GM12873 (cell line): ENCODE measurements around the gene KCNMB4.

Source experiments
- TF ChIP-seq, protein P1 (sequence below): IDR thresholded peaks from 2 replicates; pipeline ENCODE4 v1.5.1; 2012; ENCODE audit warnings: low read depth, mild to moderate bottlenecking, moderate library complexity, low read length, control low read depth; ENCODE audit not compliant: insufficient read depth; ENCODE audit errors: missing control alignments

Gene KCNMB4

DNA sequence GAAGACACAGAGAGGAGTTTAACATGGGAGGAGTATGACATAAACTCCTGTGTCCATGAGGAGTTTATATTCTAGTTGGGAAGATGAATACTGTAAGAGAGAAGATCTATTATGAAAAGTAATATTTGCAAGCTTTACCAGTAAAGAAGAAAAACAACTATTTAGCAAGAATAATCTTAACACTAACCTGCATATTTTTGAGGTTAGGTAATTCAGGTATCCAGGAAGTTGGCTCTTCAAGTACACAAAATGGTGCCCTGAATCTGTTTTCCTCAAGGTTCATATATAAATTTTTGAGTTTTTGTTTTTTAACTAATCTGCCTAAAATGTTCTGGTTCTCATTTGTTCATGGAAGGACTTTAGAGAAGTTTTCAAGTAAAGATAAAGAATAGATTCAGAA, 33.9 kb upstream of the KCNMB4 start:
- TF ChIP-seq, protein P1, sequence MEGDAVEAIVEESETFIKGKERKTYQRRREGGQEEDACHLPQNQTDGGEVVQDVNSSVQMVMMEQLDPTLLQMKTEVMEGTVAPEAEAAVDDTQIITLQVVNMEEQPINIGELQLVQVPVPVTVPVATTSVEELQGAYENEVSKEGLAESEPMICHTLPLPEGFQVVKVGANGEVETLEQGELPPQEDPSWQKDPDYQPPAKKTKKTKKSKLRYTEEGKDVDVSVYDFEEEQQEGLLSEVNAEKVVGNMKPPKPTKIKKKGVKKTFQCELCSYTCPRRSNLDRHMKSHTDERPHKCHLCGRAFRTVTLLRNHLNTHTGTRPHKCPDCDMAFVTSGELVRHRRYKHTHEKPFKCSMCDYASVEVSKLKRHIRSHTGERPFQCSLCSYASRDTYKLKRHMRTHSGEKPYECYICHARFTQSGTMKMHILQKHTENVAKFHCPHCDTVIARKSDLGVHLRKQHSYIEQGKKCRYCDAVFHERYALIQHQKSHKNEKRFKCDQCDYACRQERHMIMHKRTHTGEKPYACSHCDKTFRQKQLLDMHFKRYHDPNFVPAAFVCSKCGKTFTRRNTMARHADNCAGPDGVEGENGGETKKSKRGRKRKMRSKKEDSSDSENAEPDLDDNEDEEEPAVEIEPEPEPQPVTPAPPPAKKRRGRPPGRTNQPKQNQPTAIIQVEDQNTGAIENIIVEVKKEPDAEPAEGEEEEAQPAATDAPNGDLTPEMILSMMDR, result no peak

DNA sequence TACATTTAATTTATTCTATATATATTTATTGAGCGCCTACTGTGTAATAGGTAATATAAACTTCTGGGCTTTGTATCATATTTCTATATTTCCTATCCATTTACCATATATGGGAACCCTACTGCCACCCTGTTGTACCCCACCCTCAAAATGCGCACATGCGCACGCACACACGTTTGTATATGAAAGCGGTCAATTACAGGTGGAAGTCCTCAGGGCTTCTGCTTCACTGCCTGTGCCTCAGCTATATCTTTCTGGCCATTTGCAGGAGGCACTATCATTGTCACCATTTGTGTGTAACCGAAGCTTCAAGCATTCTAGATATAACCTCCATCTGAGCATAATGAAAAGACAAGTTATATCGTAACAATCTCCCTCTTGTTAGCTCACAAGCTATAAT, 31.3 kb upstream of the KCNMB4 start:
- TF ChIP-seq, protein P1, result no peak

DNA sequence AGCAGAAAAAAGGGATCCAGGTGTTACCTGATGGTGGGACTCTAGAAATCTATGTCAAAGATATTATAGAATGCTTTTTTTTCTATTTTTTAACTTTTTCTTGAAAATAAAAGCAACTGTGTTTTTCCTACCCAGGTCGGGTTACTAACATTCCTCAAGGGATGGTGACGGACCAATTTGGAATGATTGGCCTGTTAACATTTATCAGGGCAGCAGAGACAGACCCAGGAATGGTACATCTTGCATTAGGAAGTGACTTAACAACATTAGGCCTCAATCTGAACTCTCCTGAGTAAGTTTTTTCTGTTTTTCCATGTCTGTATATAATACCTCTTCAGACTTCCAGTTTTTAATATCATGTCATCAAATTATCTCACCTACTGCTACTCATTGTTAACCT, 27.6 kb upstream of the KCNMB4 start:
- TF ChIP-seq, protein P1, result no peak

DNA sequence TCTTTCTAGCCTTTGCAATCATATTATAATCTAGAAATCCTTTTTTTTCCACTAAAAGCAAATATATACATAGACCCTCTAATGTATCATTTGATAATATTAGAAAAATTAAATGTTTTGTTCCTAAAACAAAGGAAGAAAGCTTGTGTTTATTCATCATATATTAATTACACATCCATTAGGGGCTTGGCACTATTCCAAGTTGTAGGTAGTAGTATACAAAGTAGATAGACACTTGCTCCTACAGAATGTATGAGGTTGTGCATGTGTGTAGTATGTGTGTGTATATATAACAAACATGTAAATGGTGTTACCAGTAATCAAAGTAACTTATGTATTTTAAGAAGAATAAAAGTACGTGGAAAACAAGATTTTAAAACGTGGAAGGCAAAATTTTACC, 15.0 kb upstream of the KCNMB4 start:
- TF ChIP-seq, protein P1, result no peak

DNA sequence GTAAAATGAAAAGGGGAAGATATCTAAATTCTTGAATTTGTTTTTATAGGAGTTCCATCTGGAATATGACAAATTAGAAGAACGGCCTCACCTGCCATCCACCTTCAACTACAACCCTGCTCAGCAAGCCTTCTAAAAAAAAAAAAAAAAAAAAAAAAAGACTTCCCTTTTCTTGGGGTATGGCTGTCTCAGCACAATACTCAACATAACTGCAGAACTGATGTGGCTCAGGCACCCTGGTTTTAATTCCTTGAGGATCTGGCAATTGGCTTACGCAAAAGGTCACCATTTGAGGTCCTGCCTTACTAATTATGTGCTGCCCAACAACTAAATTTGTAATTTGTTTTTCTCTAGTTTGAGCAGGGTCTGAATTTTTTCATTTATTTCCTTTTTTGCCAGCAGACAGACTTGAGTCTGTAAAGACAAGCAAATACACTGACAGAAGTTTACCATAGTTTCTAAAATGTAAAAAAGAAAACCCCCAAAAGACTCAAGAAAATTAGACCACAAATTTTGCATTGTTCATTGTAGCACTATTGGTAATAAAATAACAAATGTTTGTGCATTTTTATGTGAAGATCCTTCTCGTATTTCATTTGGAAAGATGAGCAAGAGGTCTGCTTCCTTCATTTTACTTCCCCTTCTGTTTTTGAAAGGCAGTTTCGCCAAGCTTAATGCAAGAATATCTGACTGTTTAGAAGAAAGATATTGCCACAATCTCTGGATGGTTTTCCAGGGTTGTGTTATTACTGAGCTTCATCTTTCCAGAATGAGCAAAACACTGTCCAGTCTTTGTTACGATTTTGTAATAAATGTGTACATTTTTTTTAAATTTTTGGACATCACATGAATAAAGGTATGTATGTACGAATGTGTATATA, 12.1 kb upstream of the KCNMB4 start:
- TF ChIP-seq, protein P1, result no peak

DNA sequence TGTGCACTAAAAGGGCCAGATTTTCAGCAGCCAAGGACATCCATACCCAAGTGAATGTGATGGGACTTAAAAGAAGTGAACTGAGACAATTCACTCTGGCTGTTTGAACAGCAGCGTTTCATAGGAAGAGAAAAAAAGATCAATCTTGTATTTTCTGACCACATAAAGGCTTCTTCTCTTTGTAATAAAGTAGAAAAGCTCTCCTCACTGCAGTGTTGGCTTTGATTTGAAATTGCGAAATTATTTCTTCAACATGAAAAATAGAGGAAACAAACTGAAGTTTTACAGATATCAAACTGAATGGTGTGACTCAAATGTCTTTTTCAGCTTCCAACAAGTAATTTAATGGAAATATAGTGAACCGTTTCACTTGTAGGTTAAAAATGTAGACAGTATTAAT, 11.3 kb upstream of the KCNMB4 start:
- TF ChIP-seq, protein P1, result no peak

DNA sequence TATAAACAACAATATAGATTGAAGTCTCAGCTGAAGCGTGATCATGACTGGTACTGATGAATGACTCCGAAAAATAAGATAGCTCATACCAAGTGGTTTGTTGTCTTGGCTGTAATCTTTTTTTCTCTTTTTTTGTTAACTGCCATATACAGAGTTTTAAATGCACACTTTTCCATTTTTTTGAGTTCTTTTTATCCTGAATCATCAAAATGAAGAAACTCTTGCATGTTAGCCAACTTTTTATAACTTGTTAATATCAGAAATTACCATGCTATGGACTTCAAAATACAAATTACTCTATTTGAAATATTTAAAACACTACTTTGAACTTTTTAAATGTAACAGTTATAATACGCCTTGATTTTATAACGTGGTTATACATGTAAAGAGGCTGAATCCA, 10.1 kb upstream of the KCNMB4 start:
- TF ChIP-seq, protein P1, result no peak
